HCT116 (cell line): ENCODE measurements around the gene SLC43A3.

ENCODE experiments used
- CTCF ChIP-seq, 3 experiments: fragments of 200-600 bp in 1 of 3; sonication (generic) in 1 of 3; IDR thresholded peaks in 2 of 3; conservative IDR thresholded peaks in 1 of 3; 2 replicates each; pipeline ENCODE4 v1.5.1; 2012 to 2017; ENCODE audit warnings: low read depth in 2 of 3, low read length in 2 of 3, antibody characterized with exemption in 1 of 3, borderline replicate concordance in 1 of 3, control low read depth in 1 of 3, mild to moderate bottlenecking in 1 of 3, mixed read lengths in 1 of 3, mixed run types in 1 of 3, moderate library complexity in 1 of 3; ENCODE audit not compliant: insufficient read depth in 1 of 3
- EZH2 ChIP-seq: fragments of 200-600 bp; sonication (generic); IDR thresholded peaks from 2 replicates; pipeline ENCODE4 v1.6.1; 2017; ENCODE audit warnings: antibody characterized with exemption, mixed run types
- EZH2phosphoT487 ChIP-seq: fragments of 200-600 bp; IDR thresholded peaks from 2 replicates; pipeline ENCODE4 v1.6.1; 2018; ENCODE audit warnings: antibody characterized with exemption, borderline replicate concordance
- POLR2A ChIP-seq: IDR thresholded peaks from 2 replicates; pipeline ENCODE4 v1.7.0; 2011; ENCODE audit warnings: borderline replicate concordance; ENCODE audit not compliant: insufficient read depth, insufficient read length; ENCODE audit errors: extremely low read depth
- POLR2AphosphoS5 ChIP-seq: IDR thresholded peaks from 2 replicates; pipeline ENCODE4 v1.6.1; 2011; ENCODE audit warnings: mild to moderate bottlenecking, low read depth, low read length, moderate library complexity
- SIN3A ChIP-seq: IDR thresholded peaks from 2 replicates; pipeline ENCODE4 v1.6.1; 2012; ENCODE audit warnings: low read depth
- YY1 ChIP-seq: IDR thresholded peaks from 2 replicates; pipeline ENCODE4 v1.6.1; 2011; ENCODE audit warnings: low read length, low read depth, moderate library complexity, mild to moderate bottlenecking; ENCODE audit not compliant: insufficient replicate concordance; ENCODE audit errors: extremely low read depth
- TF ChIP-seq, protein P1 (sequence below): IDR thresholded peaks from 2 replicates; pipeline ENCODE4 v1.6.1; 2012; ENCODE audit warnings: low read depth

- no peak for TF ChIP-seq YY1
- TF ChIP-seq CTCF (IDR thresholded peaks at IDR 0.05 in 2 of 3, conservative IDR thresholded peaks at IDR 0.05 in 1 of 3; ENCODE audit: borderline replicate concordance in 1 of 3, insufficient read depth in 1 of 3, low read depth in 2 of 3, low read length in 2 of 3), result no peak
- TF ChIP-seq, protein P1, sequence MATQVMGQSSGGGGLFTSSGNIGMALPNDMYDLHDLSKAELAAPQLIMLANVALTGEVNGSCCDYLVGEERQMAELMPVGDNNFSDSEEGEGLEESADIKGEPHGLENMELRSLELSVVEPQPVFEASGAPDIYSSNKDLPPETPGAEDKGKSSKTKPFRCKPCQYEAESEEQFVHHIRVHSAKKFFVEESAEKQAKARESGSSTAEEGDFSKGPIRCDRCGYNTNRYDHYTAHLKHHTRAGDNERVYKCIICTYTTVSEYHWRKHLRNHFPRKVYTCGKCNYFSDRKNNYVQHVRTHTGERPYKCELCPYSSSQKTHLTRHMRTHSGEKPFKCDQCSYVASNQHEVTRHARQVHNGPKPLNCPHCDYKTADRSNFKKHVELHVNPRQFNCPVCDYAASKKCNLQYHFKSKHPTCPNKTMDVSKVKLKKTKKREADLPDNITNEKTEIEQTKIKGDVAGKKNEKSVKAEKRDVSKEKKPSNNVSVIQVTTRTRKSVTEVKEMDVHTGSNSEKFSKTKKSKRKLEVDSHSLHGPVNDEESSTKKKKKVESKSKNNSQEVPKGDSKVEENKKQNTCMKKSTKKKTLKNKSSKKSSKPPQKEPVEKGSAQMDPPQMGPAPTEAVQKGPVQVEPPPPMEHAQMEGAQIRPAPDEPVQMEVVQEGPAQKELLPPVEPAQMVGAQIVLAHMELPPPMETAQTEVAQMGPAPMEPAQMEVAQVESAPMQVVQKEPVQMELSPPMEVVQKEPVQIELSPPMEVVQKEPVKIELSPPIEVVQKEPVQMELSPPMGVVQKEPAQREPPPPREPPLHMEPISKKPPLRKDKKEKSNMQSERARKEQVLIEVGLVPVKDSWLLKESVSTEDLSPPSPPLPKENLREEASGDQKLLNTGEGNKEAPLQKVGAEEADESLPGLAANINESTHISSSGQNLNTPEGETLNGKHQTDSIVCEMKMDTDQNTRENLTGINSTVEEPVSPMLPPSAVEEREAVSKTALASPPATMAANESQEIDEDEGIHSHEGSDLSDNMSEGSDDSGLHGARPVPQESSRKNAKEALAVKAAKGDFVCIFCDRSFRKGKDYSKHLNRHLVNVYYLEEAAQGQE, result no peak
- no peak for TF ChIP-seq EZH2
- TF ChIP-seq EZH2phosphoT487, result no peak
- no peak for TF ChIP-seq POLR2AphosphoS5
- TF ChIP-seq POLR2A, result no peak
- TF ChIP-seq SIN3A, result no peak
These were observed 52.0 kb downstream of the SLC43A3 start for GRCh38 chr11:57374966-57375365.
